Ishikawa (cell line): Measurements from ENCODE around the gene ABT1.
A peak's percentile ranks its signal among the peaks of the same experiment; 100 is the strongest.

Experiments used
- CEBPB ChIP-seq: IDR thresholded peaks from 2 replicates; pipeline ENCODE4 v1.6.1; 2012
- CREB1 ChIP-seq: IDR thresholded peaks from 2 replicates; pipeline ENCODE4 v1.6.1; 2012; ENCODE audit warnings: low read depth
- EGR1 ChIP-seq: IDR thresholded peaks from 2 replicates; pipeline ENCODE4 v1.6.1; 2012
- EP300 ChIP-seq: IDR thresholded peaks from 2 replicates; pipeline ENCODE4 v1.6.1; 2012; ENCODE audit warnings: borderline replicate concordance
- FOXM1 ChIP-seq: IDR thresholded peaks from 2 replicates; pipeline ENCODE4 v1.6.1; 2012; ENCODE audit warnings: low read depth, borderline replicate concordance
- NFIC ChIP-seq: IDR thresholded peaks from 2 replicates; pipeline ENCODE4 v1.6.1; 2012
- RAD21 ChIP-seq: IDR thresholded peaks from 2 replicates; pipeline ENCODE4 v1.6.1; 2012; ENCODE audit warnings: low read depth
- TAF1 ChIP-seq: IDR thresholded peaks from 2 replicates; pipeline ENCODE4 v1.6.1; 2012; ENCODE audit warnings: low read depth, mild to moderate bottlenecking
- TCF12 ChIP-seq: IDR thresholded peaks from 2 replicates; pipeline ENCODE4 v1.6.1; 2012; ENCODE audit warnings: low read depth
- TEAD4 ChIP-seq: IDR thresholded peaks from 2 replicates; pipeline ENCODE4 v1.6.1; 2012
- USF1 ChIP-seq: IDR thresholded peaks from 2 replicates; pipeline ENCODE4 v1.6.1; 2012
- YY1 ChIP-seq: IDR thresholded peaks from 2 replicates; pipeline ENCODE4 v1.6.1; 2012; ENCODE audit warnings: low read depth
- ZBTB7A ChIP-seq: IDR thresholded peaks from 2 replicates; pipeline ENCODE4 v1.6.1; 2012; ENCODE audit warnings: low read depth
- TF ChIP-seq, protein P1 (sequence below): IDR thresholded peaks from 2 replicates; pipeline ENCODE4 v1.6.1; 2012
- TF ChIP-seq, protein P2 (sequence below): IDR thresholded peaks from 2 replicates; pipeline ENCODE4 v1.6.1; 2012; ENCODE audit warnings: low read depth, mild to moderate bottlenecking

Gene ABT1

DNA sequence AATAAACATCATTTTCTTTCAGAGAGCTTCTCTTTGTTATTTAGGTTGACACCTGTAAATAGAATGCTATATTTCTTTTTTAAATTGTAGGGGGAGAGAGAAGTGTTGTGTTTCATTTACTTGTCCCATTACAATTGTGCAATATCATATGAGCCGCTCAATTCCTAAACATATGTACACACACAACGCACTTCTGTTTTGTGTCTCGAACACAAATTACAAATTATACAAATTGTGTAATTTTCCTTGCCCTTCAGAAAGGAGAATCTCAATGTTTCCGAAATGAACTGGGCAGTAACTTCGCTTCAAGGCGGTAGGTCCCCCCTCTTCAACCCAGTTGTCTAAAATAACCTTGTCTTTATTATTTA is 2.6 kb upstream of the ABT1 start:
- TF ChIP-seq CEBPB = no peak

GRCh38 chr6:26594730-26595632 is 1.8 kb upstream of the ABT1 start:
- no peak for TF ChIP-seq CREB1
- peak; percentile 24; the same call in 1 of the 2 replicates for TF ChIP-seq TEAD4

- TF ChIP-seq, protein P1, sequence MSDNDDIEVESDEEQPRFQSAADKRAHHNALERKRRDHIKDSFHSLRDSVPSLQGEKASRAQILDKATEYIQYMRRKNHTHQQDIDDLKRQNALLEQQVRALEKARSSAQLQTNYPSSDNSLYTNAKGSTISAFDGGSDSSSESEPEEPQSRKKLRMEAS = no peak
- no peak for TF ChIP-seq NFIC
- no peak for TF ChIP-seq USF1
- peak; percentile 93 for TF ChIP-seq ZBTB7A
- TF ChIP-seq YY1 = 0 out of 2 replicates have a peak, but pooled peaks have one; percentile 25
- peak; percentile 67 for TF ChIP-seq RAD21
- 0 out of 2 replicates have a peak, but pooled peaks have one; percentile 5 for TF ChIP-seq FOXM1
- TF ChIP-seq EGR1 = no peak
Measured at GRCh38 chr6:26595669-26596269, 984 bp upstream of the ABT1 start.

GRCh38 chr6:26597389-26597766 is 625 bp downstream of the ABT1 start:
- TF ChIP-seq, protein P1 = no peak
- TF ChIP-seq CREB1 = no peak
- no peak for TF ChIP-seq FOXM1
- TF ChIP-seq YY1 = no peak
- TF ChIP-seq ZBTB7A = no peak
- TF ChIP-seq RAD21 = no peak
- no peak for TF ChIP-seq CEBPB
- TF ChIP-seq EP300 = no peak
- TF ChIP-seq, protein P2, sequence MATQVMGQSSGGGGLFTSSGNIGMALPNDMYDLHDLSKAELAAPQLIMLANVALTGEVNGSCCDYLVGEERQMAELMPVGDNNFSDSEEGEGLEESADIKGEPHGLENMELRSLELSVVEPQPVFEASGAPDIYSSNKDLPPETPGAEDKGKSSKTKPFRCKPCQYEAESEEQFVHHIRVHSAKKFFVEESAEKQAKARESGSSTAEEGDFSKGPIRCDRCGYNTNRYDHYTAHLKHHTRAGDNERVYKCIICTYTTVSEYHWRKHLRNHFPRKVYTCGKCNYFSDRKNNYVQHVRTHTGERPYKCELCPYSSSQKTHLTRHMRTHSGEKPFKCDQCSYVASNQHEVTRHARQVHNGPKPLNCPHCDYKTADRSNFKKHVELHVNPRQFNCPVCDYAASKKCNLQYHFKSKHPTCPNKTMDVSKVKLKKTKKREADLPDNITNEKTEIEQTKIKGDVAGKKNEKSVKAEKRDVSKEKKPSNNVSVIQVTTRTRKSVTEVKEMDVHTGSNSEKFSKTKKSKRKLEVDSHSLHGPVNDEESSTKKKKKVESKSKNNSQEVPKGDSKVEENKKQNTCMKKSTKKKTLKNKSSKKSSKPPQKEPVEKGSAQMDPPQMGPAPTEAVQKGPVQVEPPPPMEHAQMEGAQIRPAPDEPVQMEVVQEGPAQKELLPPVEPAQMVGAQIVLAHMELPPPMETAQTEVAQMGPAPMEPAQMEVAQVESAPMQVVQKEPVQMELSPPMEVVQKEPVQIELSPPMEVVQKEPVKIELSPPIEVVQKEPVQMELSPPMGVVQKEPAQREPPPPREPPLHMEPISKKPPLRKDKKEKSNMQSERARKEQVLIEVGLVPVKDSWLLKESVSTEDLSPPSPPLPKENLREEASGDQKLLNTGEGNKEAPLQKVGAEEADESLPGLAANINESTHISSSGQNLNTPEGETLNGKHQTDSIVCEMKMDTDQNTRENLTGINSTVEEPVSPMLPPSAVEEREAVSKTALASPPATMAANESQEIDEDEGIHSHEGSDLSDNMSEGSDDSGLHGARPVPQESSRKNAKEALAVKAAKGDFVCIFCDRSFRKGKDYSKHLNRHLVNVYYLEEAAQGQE = no peak
- TF ChIP-seq TEAD4 = no peak
- no peak for TF ChIP-seq NFIC
- no peak for TF ChIP-seq EGR1
- no peak for TF ChIP-seq TCF12
- no peak for TF ChIP-seq TAF1
- TF ChIP-seq USF1 = no peak

DNA sequence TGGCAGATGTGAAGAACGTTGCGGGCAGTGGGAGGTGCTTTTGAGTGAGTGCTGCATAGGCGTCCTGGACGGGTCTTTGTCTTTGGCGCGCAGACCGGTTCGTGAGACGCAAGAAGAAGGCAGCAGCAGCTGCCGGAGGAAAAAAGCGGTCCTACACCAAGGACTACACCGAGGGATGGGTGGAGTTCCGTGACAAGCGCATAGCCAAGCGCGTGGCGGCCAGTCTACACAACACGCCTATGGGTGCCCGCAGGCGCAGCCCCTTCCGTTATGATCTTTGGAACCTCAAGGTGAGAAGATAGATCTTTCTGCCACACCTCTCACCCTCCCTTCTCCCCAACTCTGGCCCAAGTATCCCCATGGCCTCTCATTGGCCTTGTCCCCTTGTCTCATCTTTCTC is 1.1 kb downstream of the ABT1 start:
- no peak for TF ChIP-seq NFIC
- TF ChIP-seq, protein P2 = no peak

GRCh38 chr6:26598267-26598666 is 1.5 kb downstream of the ABT1 start:
- TF ChIP-seq, protein P2 = no peak
- no peak for TF ChIP-seq USF1
